GOT3 (cell line): ENCODE data around the gene ZNF316.

Experiments
- DNase-seq: peaks from one replicate; lab custom pipeline; 2025; ENCODE audit warnings: mixed read lengths; lab: John Stamatoyannopoulos, UW

ZNF316 gene

DNA sequence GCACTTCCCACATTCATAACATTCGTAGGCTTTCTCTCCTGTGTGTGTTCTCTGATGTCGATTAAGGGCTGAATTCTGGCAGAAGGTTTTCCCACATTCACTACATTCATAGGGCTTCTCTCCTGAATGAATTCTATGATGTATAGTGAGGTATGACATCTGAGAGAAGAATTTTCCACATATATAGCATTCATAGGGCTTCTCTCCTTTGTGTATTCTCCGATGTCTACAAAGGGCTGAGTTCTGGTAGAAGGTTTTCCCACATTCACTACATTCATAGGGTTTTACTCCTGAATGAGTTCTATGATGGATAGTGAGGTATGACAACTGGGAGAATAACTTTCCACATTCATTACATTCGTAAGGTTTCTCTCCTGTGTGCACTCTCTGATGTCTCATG, 54.0 kb downstream of the ZNF316 start:
- DNase-seq: no peak

DNA sequence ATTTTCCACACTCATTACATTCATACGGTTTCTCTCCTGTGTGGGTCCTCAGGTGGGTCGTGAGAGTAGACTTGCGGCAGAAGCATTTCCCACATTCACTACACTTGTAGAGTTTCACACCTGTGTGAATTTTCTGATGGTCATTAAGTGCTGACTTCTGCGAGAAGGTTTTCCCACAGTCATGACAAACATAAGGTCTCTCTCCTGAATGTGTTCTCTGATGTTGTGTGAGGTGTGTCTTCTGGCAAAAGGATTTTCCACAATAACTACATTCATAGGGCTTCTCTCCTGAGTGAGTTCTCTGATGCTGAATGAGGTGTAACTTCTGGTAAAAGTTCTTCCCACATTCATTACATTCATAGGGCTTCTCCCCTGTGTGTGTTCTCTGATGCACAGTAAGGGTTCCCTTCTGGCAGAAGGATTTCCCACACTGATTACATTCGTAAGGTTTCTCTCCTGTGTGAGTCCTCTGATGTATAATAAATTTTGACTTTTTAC, 54.5 kb downstream of the ZNF316 start:
- no peak for DNase-seq

DNA sequence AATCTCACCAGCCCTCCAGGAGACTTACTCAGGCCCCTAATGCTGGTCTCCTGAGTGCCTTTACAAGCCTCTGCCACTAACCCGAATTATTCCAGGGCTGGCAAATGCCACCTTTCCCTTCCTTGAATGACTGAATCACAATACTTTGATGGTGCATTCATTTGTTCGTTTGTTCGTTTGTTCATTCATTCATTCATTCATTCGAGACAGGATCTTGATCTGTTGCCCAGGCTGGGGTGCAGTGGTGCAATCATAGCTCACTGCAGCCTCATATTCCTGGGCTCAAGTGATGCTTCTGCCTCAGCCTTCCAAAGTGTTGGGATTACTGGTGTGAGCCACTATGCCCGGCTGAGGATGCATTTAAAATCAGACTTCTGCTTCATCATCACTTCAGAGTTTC, 63.7 kb downstream of the ZNF316 start:
- no peak for DNase-seq

DNA sequence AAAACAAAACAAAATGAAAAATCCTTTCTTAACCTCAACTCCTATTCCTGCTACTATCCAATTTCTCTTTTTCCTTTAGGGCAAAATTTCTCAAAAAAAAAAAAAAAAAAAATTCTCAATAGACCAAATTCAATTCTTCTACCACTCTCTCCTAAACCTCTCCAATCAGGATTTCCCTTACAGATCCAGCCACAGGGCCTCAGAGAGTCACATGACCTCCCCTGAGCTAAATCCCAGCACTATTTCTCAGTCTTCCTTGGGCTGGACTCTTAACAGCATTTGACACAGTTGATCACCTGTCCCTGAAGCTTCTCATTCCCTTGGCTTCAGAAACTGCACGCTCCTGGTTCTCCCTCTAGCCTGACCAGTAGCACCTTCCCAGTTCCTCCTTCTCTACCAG, 64.7 kb downstream of the ZNF316 start:
- no peak for DNase-seq
